Measurements from ENCODE around the gene SLC25A2. TPM values are rescaled to one million over a fixed set of nuclear protein-coding genes. Genes with fewer than 3 reads are reported as not detected.

The SLC25A2 gene
- total and polyA plus RNA-seq, 2 of the 8 experiments (the other 6 are each of a cell fraction or from before 2014, with no cell fraction given), result not detected

- no peak within 1 kb of the TSS for H3K14ac ChIP-seq (ENCODE audit: insufficient read length)
- H3K79me1 ChIP-seq (ENCODE audit: low read depth, low read length), result no peaks in the 10 kb centered on the region
- H2AK5ac ChIP-seq (ENCODE audit: low read depth, low read length), result peak within 1 kb of the TSS; percentile 84; the same call in 1 of the 2 replicates
- 3% methylated on average over 67 of the region's 67 CpGs; no CpG with 5 or more reads in 1 of the 2 experiments for WGBS, 2 experiments (ENCODE audit: extremely low coverage in 1 of 2, insufficient coverage in 1 of 2, insufficient read length in 1 of 2, insufficient replicate concordance in 2 of 2, low coverage in 1 of 2, low lambda C conversion rate in 2 of 2, missing lambda C conversion rate in 1 of 2)
- H2BK12ac ChIP-seq (ENCODE audit: low read depth, low read length), result no peak within 1 kb of the TSS
- peak within 1 kb of the TSS; percentile 66 to 74 for H3K4me2 ChIP-seq (ENCODE audit: insufficient read depth in 1 of 2, low read depth in 2 of 2, low read length in 2 of 2)
- no peaks in the 10 kb centered on the region for H3K27me3 ChIP-seq (replicated peaks in 1 of 4; ENCODE audit: control insufficient read depth in 3 of 4, extremely low read depth in 1 of 4, insufficient read depth in 3 of 4, low read length in 3 of 4)
- H4K5ac ChIP-seq (ENCODE audit: insufficient read length, low read depth, low read length), result peak within 1 kb of the TSS; percentile 40
- peak within 1 kb of the TSS; percentile 83 for H3K56ac ChIP-seq (replicated peaks; ENCODE audit: insufficient read length, low read depth, low read length)
- H2BK15ac ChIP-seq (ENCODE audit: low read length), result no peak within 1 kb of the TSS
- peak within 1 kb of the TSS; percentile 95 for H3K27ac ChIP-seq (ENCODE audit: low read depth, low read length)
- no peaks in the 10 kb centered on the region for H3K4me1 ChIP-seq (replicated peaks in 1 of 4; ENCODE audit: control insufficient read depth in 3 of 4, insufficient read depth in 4 of 4, low read length in 3 of 4)
- peaks cover 22 to 27% of the 10 kb centered on the region in 2 experiments for H3K9me3 ChIP-seq (ENCODE audit: insufficient read depth in 2 of 2, low read depth in 1 of 2, low read length in 1 of 2)
- CTCF ChIA-PET (ENCODE audit: partially characterized antibody), result interaction anchor here (0.6 to 5.0 kb wide), 56 partner anchors 9 to 297 kb away, joined by 3 to 30 read pairs (median 5); partner anchors contain the start of genes PCDHB12, PCDHB13, PCDHB14 and PCDHB15
- peaks cover 11 to 25% of the 10 kb centered on the region in 2 experiments for H3K79me2 ChIP-seq (ENCODE audit: control insufficient read depth in 1 of 2, insufficient read depth in 2 of 2, low read length in 2 of 2)
- peak within 1 kb of the TSS; percentile 79 to 99 (median 92) for H3K4me3 ChIP-seq (ENCODE audit: extremely low read depth in 1 of 4, insufficient read depth in 2 of 4, low read depth in 3 of 4, low read length in 4 of 4)
- H4K8ac ChIP-seq (ENCODE audit: extremely low read depth, insufficient read depth, low read length), result peak within 1 kb of the TSS; percentile 96; the same call in 1 of the 2 replicates
- H3K36me3 ChIP-seq (ENCODE audit: control insufficient read depth in 2 of 4, insufficient read depth in 4 of 4, low read length in 3 of 4), result peaks cover 5 to 27% (median 19%) of the 10 kb centered on the region in 4 experiments; a peak in 6 of 8 replicates
- H3K23me2 ChIP-seq (ENCODE audit: low read depth, low read length), result peaks cover 3% of the 10 kb centered on the region
- peak; percentile 79 for FAIRE-seq
- H3K23ac ChIP-seq (ENCODE audit: insufficient read length), result no peak within 1 kb of the TSS
- H2BK20ac ChIP-seq (ENCODE audit: low read length), result no peak within 1 kb of the TSS
- peak within 1 kb of the TSS; percentile 100 for H2AFZ ChIP-seq (ENCODE audit: low read length)
- POLR2A ChIA-PET (ENCODE audit: partially characterized antibody), result interaction anchor here (0.6 to 3.1 kb wide), 23 partner anchors 9 to 299 kb away, joined by 3 to 18 read pairs (median 4); partner anchors contain the start of genes DIAPH1, PCDHB15, PCDHB5 and PCDHGA1
- H3K9ac ChIP-seq (replicated peaks in 1 of 4; ENCODE audit: extremely low read depth in 1 of 4, low read depth in 3 of 4, low read length in 3 of 4), result peak within 1 kb of the TSS; percentile 93 to 98 (median 96)
- H4K91ac ChIP-seq (replicated peaks; ENCODE audit: insufficient read length, low read length), result peak within 1 kb of the TSS; percentile 45
- peak; percentile 77 to 95 for DNase-seq (ENCODE audit: low read depth in 1 of 2, low spot score in 2 of 2)
- H4K20me1 ChIP-seq (replicated peaks in 1 of 2; ENCODE audit: control insufficient read depth in 1 of 2, insufficient read depth in 2 of 2, low read length in 2 of 2), result no peaks in the 10 kb centered on the region
- H3K4ac ChIP-seq (replicated peaks; ENCODE audit: insufficient read length, low read depth, low read length), result peak within 1 kb of the TSS; percentile 92
- H2BK5ac ChIP-seq (ENCODE audit: low read depth, low read length), result peak within 1 kb of the TSS; percentile 93
- H3K18ac ChIP-seq (ENCODE audit: extremely low read depth, low read length), result peak within 1 kb of the TSS; percentile 68
- peak within 1 kb of the TSS; percentile 78 for H2BK120ac ChIP-seq (replicated peaks; ENCODE audit: low read depth, low read length)
These were observed 16.6 kb upstream of the SLC25A2 start, which contains the start of gene TAF7 for GRCh38 chr5:141320225-141321169. Gene TAF7, minus strand, starts transcription at chr5:141320784. Its CDS starts 740 bp downstream, at chr5:141320044.

Measured in H1 (cell line).